ENCODE results near the gene MOCS3.
"Not testable (repeated sequence)": the region's sequence is repeated elsewhere in the genome, so short reads cannot be mapped to it uniquely, and the experiment has no call there.

Gene MOCS3

GRCh38 chr20:50932016-50932485, 26.6 kb upstream of the MOCS3 start:
- no peak for DNase-seq

- no peak for DNase-seq
Measured at GRCh38 chr20:50932691-50933280, 25.8 kb upstream of the MOCS3 start.

GRCh38 chr20:50933589-50933988, 25.0 kb upstream of the MOCS3 start:
- DNase-seq, result no peak

GRCh38 chr20:50943069-50943468, 15.5 kb upstream of the MOCS3 start:
- no peak for DNase-seq

- no peak for DNase-seq
Measured at GRCh38 chr20:50948132-50948785, 10.4 kb upstream of the MOCS3 start.

- no peak for DNase-seq
Measured at GRCh38 chr20:50953196-50953595, 5.4 kb upstream of the MOCS3 start.

GRCh38 chr20:50953821-50954220, 4.8 kb upstream of the MOCS3 start:
- no peak for DNase-seq

GRCh38 chr20:50957276-50957675, 1.3 kb upstream of the MOCS3 start:
- no peak for DNase-seq

- DNase-seq, result peak; percentile 45 to 94 (median 85)
Measured at GRCh38 chr20:50957798-50958614, 612 bp upstream of the MOCS3 start, which contains the start of gene DPM1. DPM1 (minus strand) TSS chr20:50958532; CDS start chr20:50958523, 9 bp downstream.

GRCh38 chr20:50959543-50960126, 1.0 kb downstream of the MOCS3 start:
- no peak for DNase-seq

- no peak for DNase-seq
Measured at GRCh38 chr20:50967586-50967985, 9.0 kb downstream of the MOCS3 start.

- DNase-seq, result no peak
Measured at GRCh38 chr20:50968289-50968688, 9.7 kb downstream of the MOCS3 start.

GRCh38 chr20:50969435-50969834, 10.8 kb downstream of the MOCS3 start:
- no peak for DNase-seq

- DNase-seq, result no peak
Measured at GRCh38 chr20:50969912-50970311, 11.3 kb downstream of the MOCS3 start.

- no peak for DNase-seq
Measured at GRCh38 chr20:50975701-50976330, 17.2 kb downstream of the MOCS3 start.

- no peak for DNase-seq
Measured at GRCh38 chr20:50977066-50978021, 18.7 kb downstream of the MOCS3 start.

GRCh38 chr20:50978533-50978932, 19.9 kb downstream of the MOCS3 start:
- not testable (repeated sequence) for DNase-seq

GRCh38 chr20:50980071-50980681, 21.6 kb downstream of the MOCS3 start:
- no peak for DNase-seq

GRCh38 chr20:50980851-50981713, 22.5 kb downstream of the MOCS3 start:
- DNase-seq, result peak in 26 of 56 donors; percentile 4 to 68 (median 20)

Measured in amygdala (tissue), 56 donors.